ENCODE data around the gene NUDT8.

Gene NUDT8

GRCh38 chr11:67657300-67657699 is 27.6 kb upstream of the NUDT8 start:
- TF ChIP-seq, protein P1, sequence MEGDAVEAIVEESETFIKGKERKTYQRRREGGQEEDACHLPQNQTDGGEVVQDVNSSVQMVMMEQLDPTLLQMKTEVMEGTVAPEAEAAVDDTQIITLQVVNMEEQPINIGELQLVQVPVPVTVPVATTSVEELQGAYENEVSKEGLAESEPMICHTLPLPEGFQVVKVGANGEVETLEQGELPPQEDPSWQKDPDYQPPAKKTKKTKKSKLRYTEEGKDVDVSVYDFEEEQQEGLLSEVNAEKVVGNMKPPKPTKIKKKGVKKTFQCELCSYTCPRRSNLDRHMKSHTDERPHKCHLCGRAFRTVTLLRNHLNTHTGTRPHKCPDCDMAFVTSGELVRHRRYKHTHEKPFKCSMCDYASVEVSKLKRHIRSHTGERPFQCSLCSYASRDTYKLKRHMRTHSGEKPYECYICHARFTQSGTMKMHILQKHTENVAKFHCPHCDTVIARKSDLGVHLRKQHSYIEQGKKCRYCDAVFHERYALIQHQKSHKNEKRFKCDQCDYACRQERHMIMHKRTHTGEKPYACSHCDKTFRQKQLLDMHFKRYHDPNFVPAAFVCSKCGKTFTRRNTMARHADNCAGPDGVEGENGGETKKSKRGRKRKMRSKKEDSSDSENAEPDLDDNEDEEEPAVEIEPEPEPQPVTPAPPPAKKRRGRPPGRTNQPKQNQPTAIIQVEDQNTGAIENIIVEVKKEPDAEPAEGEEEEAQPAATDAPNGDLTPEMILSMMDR (conservative IDR thresholded peaks at IDR 0.05) = no peak
- TF ChIP-seq ZFX (IDR thresholded peaks at IDR 0.05) = no peak
- H3K27ac ChIP-seq = peak overlapping the region; percentile 94

DNA sequence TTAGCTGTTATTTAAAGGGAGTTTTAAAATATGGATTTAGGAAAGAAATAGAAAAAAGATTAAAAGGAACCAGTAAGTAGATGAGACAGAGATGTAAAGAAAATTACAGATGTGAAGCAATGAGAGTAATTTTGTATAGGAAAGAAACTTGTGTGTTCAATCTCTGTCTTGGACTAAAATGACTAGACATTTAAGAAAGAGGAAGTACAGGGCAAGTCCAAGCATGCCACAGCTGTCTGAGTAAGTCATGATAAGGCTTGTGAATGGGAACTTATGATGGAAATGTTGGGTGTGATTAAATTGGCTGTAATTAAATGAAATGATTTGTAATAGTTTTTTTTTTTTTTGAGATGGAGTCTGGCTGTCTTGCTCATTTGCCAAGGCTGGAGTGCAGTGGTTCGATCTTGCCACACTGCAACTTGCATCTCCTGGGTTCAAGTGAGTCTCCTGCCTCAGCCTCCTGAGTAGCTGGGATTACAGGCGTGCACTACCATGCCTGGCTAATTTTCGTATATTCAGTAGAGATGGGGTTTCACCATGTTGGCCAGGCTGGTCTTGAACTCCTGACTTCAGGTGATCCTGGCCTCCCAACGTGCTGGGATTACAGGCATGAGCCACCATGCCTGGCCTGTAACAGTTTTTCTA is 26.7 kb upstream of the NUDT8 start:
- H3K27ac ChIP-seq = peak overlapping the region; percentile 94
- TF ChIP-seq ZFX (IDR thresholded peaks at IDR 0.05) = no peak
- TF ChIP-seq, protein P1 (conservative IDR thresholded peaks at IDR 0.05) = no peak

DNA sequence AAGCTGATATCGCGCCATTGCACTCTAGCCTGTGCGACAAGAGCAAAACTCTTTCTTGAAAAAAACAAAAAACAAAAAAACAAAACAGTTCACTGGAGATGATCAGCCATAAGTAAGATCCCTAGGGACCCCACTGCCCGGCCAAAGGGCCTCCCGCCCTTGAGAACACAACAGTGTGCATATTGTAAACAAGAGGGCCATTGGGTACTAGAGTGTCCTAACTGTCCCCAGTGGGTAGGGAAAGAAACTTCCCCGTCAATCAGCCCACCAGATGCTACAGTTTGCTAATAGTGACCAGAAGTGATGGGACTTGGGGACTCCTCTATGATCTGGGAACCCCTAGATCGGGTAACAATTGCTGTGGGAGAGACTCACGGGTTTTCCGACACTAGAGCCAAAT is 24.5 kb upstream of the NUDT8 start:
- H3K27ac ChIP-seq = no peak overlapping the region
- TF ChIP-seq ZFX (IDR thresholded peaks at IDR 0.05) = no peak
- TF ChIP-seq, protein P1 (conservative IDR thresholded peaks at IDR 0.05) = no peak

- no peak for TF ChIP-seq ZFX (IDR thresholded peaks at IDR 0.05)
- TF ChIP-seq, protein P1 (conservative IDR thresholded peaks at IDR 0.05) = no peak
- H3K27ac ChIP-seq = no peak overlapping the region
Observed at GRCh38 chr11:67652965-67653845, 23.5 kb upstream of the NUDT8 start.

- TF ChIP-seq, protein P1 (conservative IDR thresholded peaks at IDR 0.05) = no peak
- no peak for TF ChIP-seq ZFX (IDR thresholded peaks at IDR 0.05)
- no peak overlapping the region for H3K27ac ChIP-seq
Observed at GRCh38 chr11:67651976-67652781, 22.4 kb upstream of the NUDT8 start.

DNA sequence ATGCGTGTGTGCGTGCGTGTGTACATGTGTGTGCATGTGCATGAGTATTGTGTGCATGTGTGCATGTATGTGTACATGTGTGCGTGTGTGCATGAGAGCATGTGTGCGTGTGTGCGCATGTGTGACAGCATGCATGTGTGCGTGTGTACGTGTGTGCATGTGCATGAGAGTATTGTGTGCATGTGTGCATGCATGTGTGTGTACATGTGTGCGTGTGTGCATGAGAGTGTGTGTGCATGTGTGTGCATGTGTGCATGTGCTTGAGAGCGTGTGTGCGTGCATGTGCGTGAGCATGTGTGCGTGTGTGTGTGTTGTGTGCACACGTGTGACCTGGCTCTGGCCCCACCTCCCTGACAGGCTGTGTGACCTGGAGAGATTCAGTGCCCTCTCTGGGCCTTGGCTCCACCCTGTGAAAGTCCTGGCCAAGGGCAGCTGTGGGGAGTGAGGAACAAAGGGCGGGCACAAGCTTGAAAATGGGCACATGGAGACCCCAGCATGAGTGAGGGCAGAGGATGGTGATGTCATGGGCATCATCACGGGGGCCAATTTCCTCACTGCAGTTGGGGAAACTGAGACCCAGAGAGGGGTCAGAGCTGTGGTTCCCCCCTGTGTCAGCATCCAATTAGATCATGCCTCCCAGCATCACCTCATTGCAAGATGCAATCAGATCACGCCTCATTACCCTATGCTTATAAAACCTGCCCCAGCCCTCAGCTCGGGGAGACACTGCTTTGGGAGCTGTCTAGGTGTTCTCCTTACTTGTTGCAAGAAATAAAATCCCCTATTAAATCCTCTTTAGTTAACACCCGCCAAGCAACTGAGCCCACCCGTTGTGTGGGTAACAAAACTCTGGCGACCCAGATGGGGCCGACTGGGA is 20.1 kb upstream of the NUDT8 start:
- no peak for TF ChIP-seq ZFX (IDR thresholded peaks at IDR 0.05)
- TF ChIP-seq, protein P1 (conservative IDR thresholded peaks at IDR 0.05) = no peak
- H3K27ac ChIP-seq = no peak overlapping the region

Data from C4-2B (cell line).